ENCODE measurements around the gene ATG2B.
A peak's percentile ranks its signal among the peaks of the same experiment; 100 is the strongest.
"Not testable (repeated sequence)": the region's sequence is repeated elsewhere in the genome, so short reads cannot be mapped to it uniquely, and the experiment has no call there.

ATG2B gene

GRCh38 chr14:96383445-96383844, 20.3 kb upstream of the ATG2B start:
- DNase-seq (ENCODE audit: low read depth in 2 of 2, low spot score in 1 of 2) = no peak

- DNase-seq (ENCODE audit: low read depth in 2 of 2, low spot score in 1 of 2) = no peak
Measured at GRCh38 chr14:96380735-96381134, 17.6 kb upstream of the ATG2B start.

- DNase-seq (ENCODE audit: low read depth in 2 of 2, low spot score in 1 of 2) = no peak
Measured at GRCh38 chr14:96376093-96376492, 13.0 kb upstream of the ATG2B start.

DNA sequence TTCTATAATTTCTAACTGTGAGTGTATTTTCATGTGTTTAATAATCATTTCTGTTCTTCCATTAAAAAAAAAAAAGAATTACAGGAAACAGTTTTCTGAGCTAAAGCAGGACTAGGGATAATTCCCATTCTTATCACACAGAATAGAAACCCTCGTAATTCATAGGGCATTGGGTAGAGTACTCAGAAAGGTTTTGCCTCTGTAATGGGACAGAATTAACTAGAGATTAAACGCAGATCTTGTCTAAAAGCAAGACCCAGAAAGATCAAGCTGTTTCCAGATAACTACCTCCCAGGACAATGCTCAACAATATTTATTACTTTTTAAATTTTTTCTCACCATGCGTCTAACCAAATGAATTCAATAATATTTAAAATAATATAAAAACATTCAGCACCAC, 10.4 kb upstream of the ATG2B start:
- no peak for DNase-seq (ENCODE audit: low read depth in 2 of 2, low spot score in 1 of 2)

- no peak for DNase-seq (ENCODE audit: low read depth in 2 of 2, low spot score in 1 of 2)
Measured at GRCh38 chr14:96370528-96370927, 7.4 kb upstream of the ATG2B start.

DNA sequence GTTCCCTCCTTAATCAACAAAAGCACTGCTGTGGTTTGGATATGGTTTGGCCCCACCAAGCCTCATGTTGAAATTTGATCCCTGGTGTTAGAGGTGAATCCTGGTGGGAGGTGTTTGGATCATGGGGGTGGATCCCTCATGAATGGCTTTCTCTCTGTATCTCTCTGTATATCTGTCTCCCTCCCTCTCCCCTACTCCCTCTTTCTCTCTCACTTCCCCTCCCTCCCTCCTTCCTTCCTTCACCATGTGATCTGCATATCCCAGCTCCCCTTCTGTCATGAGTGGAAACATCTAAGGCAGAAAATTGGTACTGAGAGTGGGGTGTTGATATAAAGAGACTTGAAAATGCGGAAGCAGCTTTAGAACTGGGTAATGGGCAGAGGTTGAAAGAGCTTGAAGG, 5.4 kb upstream of the ATG2B start:
- no peak for DNase-seq (ENCODE audit: low read depth in 2 of 2, low spot score in 1 of 2)

- no peak for DNase-seq (ENCODE audit: low read depth in 2 of 2, low spot score in 1 of 2)
Measured at GRCh38 chr14:96364962-96365361, 1.8 kb upstream of the ATG2B start.

DNA sequence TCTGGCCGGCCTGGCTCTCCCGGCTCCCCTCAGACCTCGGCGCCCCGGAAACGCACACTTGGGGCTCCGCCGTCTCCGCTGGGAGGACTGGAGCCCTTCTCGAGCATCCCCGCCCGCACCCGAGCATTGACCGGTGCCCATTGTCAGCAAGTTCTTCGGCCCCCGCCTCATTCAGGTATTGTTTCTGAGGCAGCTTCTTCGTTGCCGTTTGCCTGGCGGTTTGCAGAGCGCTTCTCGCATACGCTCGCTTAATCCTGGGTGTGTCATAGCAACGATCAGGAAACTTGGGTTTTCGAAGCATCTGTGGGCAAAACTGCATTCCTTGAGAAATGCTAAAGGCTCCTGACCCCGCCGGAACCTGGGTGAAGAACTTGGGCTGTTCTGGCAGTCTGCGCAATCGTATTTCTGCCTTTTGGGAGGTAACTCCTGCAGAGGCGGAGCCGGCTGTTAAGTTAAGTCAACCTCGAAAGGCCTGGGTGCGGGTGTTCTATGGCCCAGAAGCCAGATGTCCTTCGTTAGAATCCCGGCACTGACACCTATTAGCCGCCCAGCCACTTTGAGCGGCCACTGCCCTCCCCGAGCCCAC, 703 bp upstream of the ATG2B start:
- peak; percentile 8 to 13 for DNase-seq (ENCODE audit: low read depth in 2 of 2, low spot score in 1 of 2)

DNA sequence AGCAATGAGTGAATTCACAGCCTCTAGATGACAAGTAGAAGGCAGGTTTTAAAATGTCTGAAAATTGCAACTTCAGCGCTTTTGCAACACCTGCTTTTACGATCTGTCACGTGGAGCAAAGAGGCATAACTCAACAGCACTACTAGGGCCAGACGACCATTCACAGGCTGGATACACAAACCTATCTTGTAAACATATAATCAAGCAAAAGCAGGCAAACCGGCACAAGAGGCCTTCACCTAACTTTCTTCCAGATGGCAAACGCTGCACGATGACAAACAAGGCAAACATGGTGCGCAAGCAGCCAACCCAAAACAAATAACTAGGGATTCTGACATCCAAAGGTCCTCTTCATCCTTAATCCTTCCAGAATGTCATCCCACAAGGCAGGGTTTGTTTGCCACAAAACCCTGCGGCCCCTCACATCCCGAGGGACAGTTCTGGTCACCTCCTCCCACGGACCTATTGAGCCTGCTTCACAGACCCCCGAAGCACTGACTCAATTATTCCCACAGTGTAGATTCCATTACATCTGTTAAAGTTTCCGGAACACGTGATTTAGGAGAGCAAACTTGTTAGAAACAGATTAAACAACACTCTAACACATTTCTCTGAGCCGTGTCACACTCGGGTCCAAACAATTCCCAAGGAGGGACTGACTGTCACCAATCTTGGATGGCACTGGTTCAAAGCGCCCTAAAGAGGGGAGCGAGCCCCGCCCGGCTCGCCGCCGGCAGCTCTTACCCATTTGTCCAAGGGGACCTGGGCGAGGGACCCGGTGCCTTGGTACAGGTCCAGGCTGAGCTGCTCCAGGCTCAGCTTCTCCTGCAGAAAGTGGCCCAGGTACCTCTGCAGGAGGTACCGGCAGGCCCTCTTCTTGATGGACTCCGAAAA, 823 bp downstream of the ATG2B start:
- DNase-seq (ENCODE audit: low read depth in 2 of 2, low spot score in 1 of 2) = peak in 1 of 2 donors; percentile 11

GRCh38 chr14:96359959-96360358, 3.2 kb downstream of the ATG2B start:
- DNase-seq (ENCODE audit: low read depth in 2 of 2, low spot score in 1 of 2) = no peak

DNA sequence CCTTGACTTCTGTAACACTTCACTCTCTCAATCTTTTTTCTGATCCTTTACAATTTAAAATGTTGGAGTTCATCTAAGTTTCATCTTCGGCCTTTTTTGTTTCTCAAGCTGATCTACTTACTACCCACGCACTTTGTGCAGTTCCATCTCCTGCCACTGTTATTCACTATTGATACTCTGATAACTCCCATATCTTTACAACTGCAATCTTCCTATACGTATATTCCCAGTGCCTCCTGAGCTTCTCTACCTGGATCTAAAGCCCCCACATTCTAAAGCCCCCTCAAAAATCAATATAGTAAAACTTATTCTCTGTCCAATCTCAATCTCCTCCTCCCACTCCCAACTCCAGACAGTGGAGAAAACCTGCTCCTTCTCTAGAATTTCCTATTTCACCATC, 5.9 kb downstream of the ATG2B start:
- no peak for DNase-seq (ENCODE audit: low read depth in 2 of 2, low spot score in 1 of 2)

DNA sequence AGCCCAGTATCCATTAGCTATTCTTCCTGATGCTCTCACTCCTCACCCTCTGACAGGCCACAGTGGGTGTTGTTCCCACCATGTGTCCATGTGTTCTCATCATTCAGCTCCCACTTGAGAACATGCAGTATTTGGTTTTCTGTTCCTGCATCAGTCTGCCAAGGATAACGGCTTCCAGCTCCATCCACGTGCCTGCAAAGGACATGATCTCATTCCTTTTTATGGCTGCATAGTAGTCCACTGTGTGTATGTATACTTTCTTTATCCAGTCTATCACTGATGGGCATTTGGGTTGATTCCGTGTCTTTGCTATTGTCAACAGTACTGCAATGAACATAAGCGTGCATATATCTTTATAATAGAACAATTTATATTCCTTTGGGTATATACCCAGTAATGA, 8.9 kb downstream of the ATG2B start:
- DNase-seq (ENCODE audit: low read depth in 2 of 2, low spot score in 1 of 2) = no peak

GRCh38 chr14:96352708-96353107, 10.4 kb downstream of the ATG2B start:
- no peak for DNase-seq (ENCODE audit: low read depth in 2 of 2, low spot score in 1 of 2)

DNA sequence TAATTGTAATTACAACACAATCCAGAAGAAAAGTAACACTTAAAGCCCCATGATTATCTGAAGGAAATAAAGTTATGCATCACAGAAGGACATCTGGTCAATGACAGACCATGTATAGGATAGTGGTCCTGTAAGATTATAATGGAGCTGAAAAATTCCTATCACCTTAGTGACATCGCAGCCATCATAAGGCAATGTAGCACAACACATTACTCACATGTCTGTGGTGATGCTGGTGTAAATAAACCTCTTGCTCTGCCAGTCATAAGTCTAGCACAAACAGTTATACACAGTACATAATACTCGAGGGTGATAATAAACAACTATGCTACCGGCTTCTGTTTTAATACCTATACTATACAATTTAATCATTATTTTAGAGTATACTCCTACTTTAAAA, 11.2 kb downstream of the ATG2B start:
- DNase-seq (ENCODE audit: low read depth in 2 of 2, low spot score in 1 of 2) = no peak

DNA sequence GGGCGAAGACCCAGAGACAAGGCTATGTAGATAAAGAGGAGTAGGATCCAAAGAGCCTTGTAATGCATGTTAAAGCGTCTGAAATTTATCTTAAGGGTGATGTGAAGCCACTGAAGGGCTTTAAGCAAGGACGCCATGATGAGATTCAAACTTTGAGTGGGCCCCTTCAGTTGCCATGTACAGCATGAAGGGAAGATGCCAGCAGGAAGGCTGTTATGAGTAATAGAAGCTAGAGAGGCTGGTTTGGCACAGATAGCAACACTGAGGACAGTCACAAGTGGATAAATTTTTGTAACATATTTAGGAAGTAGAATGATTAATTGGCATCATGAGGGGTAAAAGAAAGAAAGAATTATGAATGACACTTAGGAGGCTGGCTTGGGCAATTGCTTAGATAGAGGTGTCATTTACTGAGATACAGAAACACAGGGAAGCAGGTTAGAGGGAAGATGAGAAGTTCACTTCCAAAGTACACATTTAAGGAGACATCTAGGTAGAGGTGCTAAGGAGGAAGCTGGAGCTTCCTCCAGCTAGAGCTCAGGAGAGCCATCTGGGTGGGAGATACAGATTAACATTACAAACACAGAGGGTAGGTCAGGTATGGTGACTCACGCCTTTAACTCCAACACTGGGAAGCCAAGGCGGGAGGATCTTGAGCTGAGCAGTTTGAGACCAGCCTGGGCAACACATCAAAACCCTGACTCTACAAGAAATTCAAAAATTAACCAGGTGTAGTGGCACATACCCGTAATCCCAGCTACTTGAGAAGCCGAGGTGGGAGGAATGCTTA, 13.7 kb downstream of the ATG2B start:
- no peak for DNase-seq (ENCODE audit: low read depth in 2 of 2, low spot score in 1 of 2)

GRCh38 chr14:96347957-96348356, 15.2 kb downstream of the ATG2B start:
- not testable (repeated sequence) for DNase-seq (ENCODE audit: low read depth in 2 of 2, low spot score in 1 of 2)

GRCh38 chr14:96345669-96346068, 17.5 kb downstream of the ATG2B start:
- no peak for DNase-seq (ENCODE audit: low read depth in 2 of 2, low spot score in 1 of 2)

DNA sequence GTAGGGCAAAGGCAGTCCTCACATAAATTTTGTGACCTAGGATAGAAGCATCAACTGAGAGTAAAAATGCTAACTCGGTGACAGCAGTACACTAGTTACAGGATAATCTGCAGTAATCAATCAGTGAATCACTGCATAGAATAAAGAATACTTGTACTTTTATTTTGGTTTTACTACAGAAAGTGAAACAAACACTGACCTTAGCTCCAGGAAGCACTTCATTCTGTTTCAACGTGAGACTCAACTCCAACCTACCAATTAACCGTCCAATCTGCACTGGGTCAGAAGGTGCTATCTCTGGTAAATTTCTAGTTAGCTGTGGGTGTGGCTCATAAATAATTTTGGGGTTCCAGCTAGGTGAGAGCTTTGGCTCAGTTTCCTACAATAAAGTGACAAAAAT, 21.8 kb downstream of the ATG2B start:
- DNase-seq (ENCODE audit: low read depth in 2 of 2, low spot score in 1 of 2) = no peak

- DNase-seq (ENCODE audit: low read depth in 2 of 2, low spot score in 1 of 2) = no peak
Measured at GRCh38 chr14:96338551-96338950, 24.6 kb downstream of the ATG2B start.

DNA sequence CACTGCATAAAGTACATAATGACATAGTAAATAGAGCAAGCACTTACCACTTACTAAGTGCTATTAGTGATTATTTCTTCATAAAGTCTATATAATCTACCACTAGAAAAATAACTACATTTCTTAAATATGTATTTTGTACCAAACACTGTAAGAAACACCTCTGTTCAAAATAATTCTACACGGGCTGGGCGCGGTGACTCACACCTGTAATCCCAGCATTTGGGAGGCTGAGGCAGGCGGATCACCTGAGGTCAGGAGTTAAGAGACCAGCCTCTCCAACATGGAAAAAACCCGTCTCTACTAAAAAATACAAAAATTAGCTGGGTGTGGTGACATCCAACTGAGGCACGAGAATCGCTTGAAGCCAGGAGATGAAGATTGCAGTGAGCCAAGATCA, 38.9 kb downstream of the ATG2B start:
- DNase-seq (ENCODE audit: low read depth in 2 of 2, low spot score in 1 of 2) = no peak

DNA sequence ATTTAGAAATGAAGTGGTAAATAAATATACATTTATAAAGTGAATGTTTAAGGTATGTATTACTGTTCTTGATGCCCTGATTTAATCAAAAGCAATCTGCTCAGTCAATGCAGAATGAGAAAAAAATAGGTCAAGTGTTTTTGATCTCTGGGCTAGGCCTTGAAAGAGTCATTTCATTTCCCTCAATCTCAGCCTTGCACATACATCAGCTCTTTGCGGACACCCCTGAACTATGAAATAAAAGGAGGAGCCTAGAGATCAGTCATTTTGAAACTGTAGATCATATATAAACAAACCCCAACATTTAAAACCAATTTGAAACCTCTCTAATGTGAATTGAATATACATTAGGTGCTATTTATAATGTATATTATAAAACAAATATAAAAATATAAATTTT, 42.5 kb downstream of the ATG2B start:
- no peak for DNase-seq (ENCODE audit: low read depth in 2 of 2, low spot score in 1 of 2)

DNA sequence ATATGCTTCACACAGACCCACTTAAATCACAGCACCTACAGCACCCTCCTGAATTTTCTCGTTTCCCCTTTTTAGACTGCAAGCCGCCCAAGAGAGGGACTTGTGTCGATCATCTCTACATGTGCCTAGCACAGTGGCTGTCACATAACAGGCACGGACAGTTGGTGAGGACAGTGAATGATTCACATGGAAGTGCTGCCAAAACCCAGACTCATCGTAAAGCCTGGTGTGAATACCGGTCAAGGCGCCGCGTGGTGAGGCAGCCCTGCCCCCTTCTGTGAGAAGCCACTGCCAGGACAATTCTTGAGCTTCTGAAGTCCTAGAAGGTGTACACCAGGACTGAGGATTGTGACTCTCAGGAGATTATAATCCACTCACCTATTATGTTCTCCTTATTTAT, 44.3 kb downstream of the ATG2B start:
- DNase-seq (ENCODE audit: low read depth in 2 of 2, low spot score in 1 of 2) = no peak
